GM12865 (cell line): Measurements from ENCODE around the gene CELSR1.
"Not testable (repeated sequence)": the region's sequence is repeated elsewhere in the genome, so short reads cannot be mapped to it uniquely, and the experiment has no call there.

Experiments
- DNase-seq: peaks from one replicate; pipeline ENCODE4 v3.0.0; 2010; ENCODE audit warnings: low read depth
- H3K4me3 ChIP-seq: 2 replicates; pipeline ENCODE4 v1.5.1; 2011; ENCODE audit warnings: mild to moderate bottlenecking, low read depth, low read length, control low read depth
- TF ChIP-seq, protein P1 (sequence below): IDR thresholded peaks from 2 replicates; pipeline ENCODE4 v1.5.1; 2011; ENCODE audit warnings: low read length, control low read depth, low read depth, inconsistent platforms; ENCODE audit not compliant: insufficient read depth; ENCODE audit errors: missing control alignments

CELSR1 gene

DNA sequence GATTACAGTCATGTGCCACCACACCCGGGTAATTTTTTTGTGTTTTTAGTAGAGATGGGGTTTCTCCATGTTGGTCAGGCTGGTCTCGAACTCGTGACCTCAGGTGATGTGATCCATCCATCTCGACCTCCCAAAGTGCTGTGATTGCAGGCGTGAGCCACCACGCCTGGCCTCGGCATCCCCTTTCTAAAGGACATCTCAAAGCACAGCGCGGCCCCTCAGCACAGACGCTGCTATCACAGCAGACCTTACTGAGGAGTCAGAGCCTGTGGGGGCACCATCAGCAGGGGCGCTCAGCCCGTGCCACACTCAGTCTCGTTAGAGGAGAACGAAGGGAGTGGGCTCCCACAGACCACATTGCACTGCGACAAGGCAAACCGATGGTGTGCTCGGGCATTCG lies 19.4 kb downstream of the CELSR1 start:
- no peak overlapping the region for H3K4me3 ChIP-seq
- TF ChIP-seq, protein P1, sequence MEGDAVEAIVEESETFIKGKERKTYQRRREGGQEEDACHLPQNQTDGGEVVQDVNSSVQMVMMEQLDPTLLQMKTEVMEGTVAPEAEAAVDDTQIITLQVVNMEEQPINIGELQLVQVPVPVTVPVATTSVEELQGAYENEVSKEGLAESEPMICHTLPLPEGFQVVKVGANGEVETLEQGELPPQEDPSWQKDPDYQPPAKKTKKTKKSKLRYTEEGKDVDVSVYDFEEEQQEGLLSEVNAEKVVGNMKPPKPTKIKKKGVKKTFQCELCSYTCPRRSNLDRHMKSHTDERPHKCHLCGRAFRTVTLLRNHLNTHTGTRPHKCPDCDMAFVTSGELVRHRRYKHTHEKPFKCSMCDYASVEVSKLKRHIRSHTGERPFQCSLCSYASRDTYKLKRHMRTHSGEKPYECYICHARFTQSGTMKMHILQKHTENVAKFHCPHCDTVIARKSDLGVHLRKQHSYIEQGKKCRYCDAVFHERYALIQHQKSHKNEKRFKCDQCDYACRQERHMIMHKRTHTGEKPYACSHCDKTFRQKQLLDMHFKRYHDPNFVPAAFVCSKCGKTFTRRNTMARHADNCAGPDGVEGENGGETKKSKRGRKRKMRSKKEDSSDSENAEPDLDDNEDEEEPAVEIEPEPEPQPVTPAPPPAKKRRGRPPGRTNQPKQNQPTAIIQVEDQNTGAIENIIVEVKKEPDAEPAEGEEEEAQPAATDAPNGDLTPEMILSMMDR: no peak
- no peak for DNase-seq

GRCh38 chr22:46517255-46517761 lies 20.1 kb downstream of the CELSR1 start:
- no peak for DNase-seq
- TF ChIP-seq, protein P1: no peak
- no peak overlapping the region for H3K4me3 ChIP-seq

DNA sequence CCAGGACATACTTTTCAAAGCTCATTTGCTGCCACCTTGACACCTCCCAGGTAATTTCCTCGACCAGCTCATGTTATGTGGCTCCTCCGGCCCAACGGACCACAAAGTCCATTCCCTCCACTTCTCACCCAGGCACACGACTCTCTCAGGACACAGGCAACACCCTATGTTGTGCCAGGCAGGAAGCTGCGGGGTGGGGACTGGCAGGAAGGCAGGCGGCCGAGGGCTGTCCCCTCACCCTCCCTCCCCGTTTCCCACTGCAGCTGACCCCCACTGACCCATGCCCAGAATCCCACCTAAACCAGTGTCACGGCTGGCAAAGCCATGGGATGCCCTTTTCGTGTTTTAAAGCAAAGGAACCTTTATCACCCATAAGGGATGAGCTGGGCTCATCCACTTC lies 20.8 kb downstream of the CELSR1 start:
- TF ChIP-seq, protein P1: no peak
- DNase-seq: no peak
- no peak overlapping the region for H3K4me3 ChIP-seq

DNA sequence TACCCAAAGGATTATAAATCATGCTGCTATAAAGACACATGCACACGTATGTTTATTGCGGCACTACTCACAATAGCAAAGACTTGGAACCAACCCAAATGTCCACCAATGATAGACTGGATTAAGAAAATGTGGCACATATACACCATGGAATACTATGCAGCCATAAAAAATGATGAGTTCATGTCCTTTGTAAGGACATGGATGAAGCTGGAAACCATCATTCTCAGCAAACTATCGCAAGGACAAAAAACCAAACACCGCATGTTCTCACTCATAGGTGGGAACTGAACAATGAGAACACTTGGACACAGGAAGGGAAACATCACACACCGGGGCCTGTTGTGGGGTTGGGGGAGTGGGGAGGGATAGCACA lies 21.3 kb downstream of the CELSR1 start:
- H3K4me3 ChIP-seq, DNase-seq: not testable (repeated sequence)

DNA sequence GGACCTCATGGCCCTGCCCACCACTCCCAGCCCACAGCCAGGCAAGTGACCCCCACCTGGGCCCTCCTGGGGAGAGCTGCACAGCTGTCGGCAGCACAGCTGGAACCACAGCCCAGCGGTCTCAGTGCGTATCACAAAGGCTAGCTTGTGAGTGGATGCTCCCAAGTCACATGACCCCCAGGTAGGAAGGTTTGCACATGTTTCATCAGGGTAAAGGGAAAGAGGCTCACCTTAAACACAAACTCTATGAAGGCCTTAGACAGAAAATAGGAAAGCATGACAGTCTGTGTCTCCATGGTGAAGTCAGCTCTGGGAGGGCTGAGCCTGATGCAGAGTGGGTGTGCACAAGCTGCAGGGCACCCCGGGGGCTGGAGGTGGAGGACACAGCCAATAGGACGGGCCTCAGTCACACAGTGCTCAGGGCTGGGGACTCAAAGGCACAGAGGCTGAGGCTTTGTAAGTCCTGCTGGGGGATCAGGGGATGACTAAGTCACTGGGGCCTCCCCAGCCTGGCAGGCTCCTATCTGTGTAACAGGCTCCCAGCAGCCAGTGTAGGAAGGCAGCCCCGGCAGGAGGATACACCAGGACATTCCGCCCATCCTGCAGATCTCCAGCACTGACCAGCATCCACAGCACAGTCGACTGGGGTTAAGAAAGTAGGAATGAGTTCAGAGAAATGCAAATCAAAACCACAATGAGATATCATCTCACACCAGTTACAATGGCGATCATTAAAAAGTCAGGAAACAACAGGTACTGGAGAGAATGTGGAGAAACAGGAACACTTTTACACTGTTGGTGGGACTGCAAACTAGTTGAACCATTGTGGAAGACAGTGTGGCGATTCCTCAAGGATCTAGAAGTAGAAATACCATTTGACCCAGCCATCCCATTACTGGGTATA lies 22.0 kb downstream of the CELSR1 start:
- no peak for DNase-seq

GRCh38 chr22:46514592-46515207 lies 22.7 kb downstream of the CELSR1 start:
- TF ChIP-seq, protein P1: no peak
- H3K4me3 ChIP-seq: no peak overlapping the region
- DNase-seq: no peak

More for the DNA sequence above, 22.0 kb downstream of the CELSR1 start:
- H3K4me3 ChIP-seq: no peak overlapping the region
- TF ChIP-seq, protein P1: no peak

DNA sequence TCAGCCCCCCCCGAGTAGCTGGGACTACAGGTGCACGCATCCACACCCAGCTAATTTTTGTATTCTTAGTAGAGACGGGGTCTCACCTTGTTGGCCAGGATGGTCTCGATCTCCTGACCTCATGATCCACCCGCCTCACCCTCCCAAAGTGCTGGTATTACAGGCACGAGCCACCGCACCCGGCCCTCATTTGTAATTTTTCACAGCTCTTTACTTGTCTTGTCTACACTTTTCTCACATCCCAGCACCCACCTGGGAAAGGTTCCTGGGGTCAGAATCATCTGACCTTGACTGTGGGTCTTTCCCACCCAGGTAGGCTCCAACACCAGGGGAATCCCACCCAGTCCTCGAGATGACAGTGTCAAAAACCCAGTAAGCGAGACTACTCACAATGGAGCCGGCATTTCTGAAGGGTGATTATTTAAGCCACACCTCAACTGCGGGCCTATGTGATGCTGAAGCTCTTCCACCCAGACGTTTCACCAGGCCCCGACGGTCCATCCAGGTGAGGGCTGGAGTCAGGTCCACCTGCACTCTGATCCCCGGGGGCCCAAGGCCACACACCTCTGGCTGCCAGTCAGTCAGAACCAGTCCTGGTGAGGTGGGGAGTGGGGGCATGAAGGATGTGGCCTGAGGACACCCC lies 23.4 kb downstream of the CELSR1 start:
- TF ChIP-seq, protein P1: no peak

More for the DNA sequence above, 23.4 kb downstream of the CELSR1 start:
- DNase-seq: peak; percentile 54
- no peak overlapping the region for H3K4me3 ChIP-seq
